Endothelial cell of umbilical vein (primary cell): Measurements from ENCODE around the gene DAND5. TPM values are rescaled to one million over a fixed set of nuclear protein-coding genes. Genes with fewer than 3 reads are reported as not detected.

Experiments
- BruUV-seq: library from RNA; stranded (reverse); fragments of 400-500 nt; replicated peaks from 2 replicates; lab custom pipeline; 2021; lab: Mats Ljungman, UMichigan
- CTCF ChIA-PET: fragments of 300-600, 350-600 bp; sonication (Branson Sonifier 250); formaldehyde crosslinking; loops from one replicate; lab custom pipeline; 2021; ENCODE audit warnings: antibody characterized with exemption, inconsistent platforms; lab: Charles Lee
- POLR2A ChIA-PET: fragments of 300-600, 350-600 bp; sonication (Branson Sonifier 250); formaldehyde crosslinking; loops from one replicate; lab custom pipeline; 2021; ENCODE audit warnings: antibody characterized with exemption, inconsistent platforms; lab: Charles Lee
- DNase-seq: peaks from one replicate; pipeline ENCODE4 v3.0.0-alpha.2; 2011; ENCODE audit warnings: low read depth, low spot score
- FAIRE-seq: peaks from 2 replicates; lab custom pipeline; 2011; peaks lifted over from hg19 to GRCh38; lab: Jason Lieb, UNC
- H2AFZ ChIP-seq: 2 replicates; pipeline ENCODE4 v1.6.0; 2012; ENCODE audit warnings: low read depth, low read length, control low read depth, inconsistent platforms
- H3K27ac ChIP-seq: 2 replicates; pipeline ENCODE4 v1.5.1; 2011; ENCODE audit warnings: low read depth, mild to moderate bottlenecking, control low read depth, low read length, moderate library complexity; ENCODE audit not compliant: insufficient read depth
- H3K27me3 ChIP-seq, 2 experiments: 2 replicates each; pipeline versions ENCODE4 v1.6.0 to v1.6.1; 2011; ENCODE audit warnings: low read length in 2 of 2, mixed read lengths in 1 of 2; ENCODE audit not compliant: control insufficient read depth in 2 of 2, insufficient read depth in 2 of 2
- H3K36me3 ChIP-seq, 2 experiments: 2 replicates in 1 of 2; 3 replicates in 1 of 2; pipeline ENCODE4 v1.5.1; 2011; ENCODE audit warnings: low read length in 2 of 2, mild to moderate bottlenecking in 1 of 2, moderate library complexity in 1 of 2; ENCODE audit not compliant: control insufficient read depth in 2 of 2, insufficient read depth in 2 of 2; ENCODE audit errors: extremely low read depth in 1 of 2
- H3K4me1 ChIP-seq: 3 replicates; pipeline ENCODE4 v1.5.1; 2011; ENCODE audit warnings: mild to moderate bottlenecking, low read length; ENCODE audit not compliant: control insufficient read depth, insufficient read depth; ENCODE audit errors: extremely low read depth
- H3K4me2 ChIP-seq: 2 replicates; pipeline ENCODE4 v1.6.1; 2011; ENCODE audit warnings: low read length, control low read depth, mixed read lengths; ENCODE audit not compliant: insufficient read depth
- H3K4me3 ChIP-seq, 3 experiments: fragments of 200-600 bp in 1 of 3; sonication (generic), shearing (Covaris generic) in 1 of 3; replicated peaks in 1 of 3; 2 replicates each; pipeline ENCODE4 v1.5.1; 2011 to 2016; ENCODE audit warnings: control low read depth in 3 of 3, low read length in 3 of 3, mild to moderate bottlenecking in 2 of 3, inconsistent platforms in 1 of 3, low read depth in 1 of 3, moderate library complexity in 1 of 3; ENCODE audit not compliant: insufficient read depth in 1 of 3
- H3K79me2 ChIP-seq: 2 replicates; pipeline ENCODE4 v1.6.0; 2012; ENCODE audit warnings: low read length, inconsistent platforms; ENCODE audit not compliant: control insufficient read depth, insufficient read depth
- H3K9ac ChIP-seq: replicated peaks from 2 replicates; pipeline ENCODE3; 2011; ENCODE audit warnings: low read length, control low read depth; ENCODE audit not compliant: insufficient read depth; ENCODE audit errors: extremely low read depth
- H3K9me1 ChIP-seq: replicated peaks from 3 replicates; pipeline ENCODE4 v1.6.0; 2011; ENCODE audit warnings: mild to moderate bottlenecking, low read length; ENCODE audit not compliant: control insufficient read depth, insufficient read depth; ENCODE audit errors: extremely low read depth
- H3K9me3 ChIP-seq: replicated peaks from 2 replicates; pipeline ENCODE4 v1.5.1; 2012; ENCODE audit warnings: low read length, inconsistent platforms; ENCODE audit not compliant: control insufficient read depth, insufficient read depth
- H4K20me1 ChIP-seq: replicated peaks from 2 replicates; pipeline ENCODE3; 2011; ENCODE audit warnings: mild to moderate bottlenecking, low read length; ENCODE audit not compliant: control insufficient read depth, insufficient read depth; ENCODE audit errors: extremely low read depth
- CTCF ChIP-seq, 2 donors: IDR thresholded peaks; 1 replicate in 1 of 2; 2 replicates in 1 of 2; pipeline ENCODE4 v1.5.1; 2011; ENCODE audit warnings: low read length in 2 of 2, mild to moderate bottlenecking in 2 of 2, moderate library complexity in 2 of 2, control low read depth in 1 of 2, inconsistent platforms in 1 of 2, low read depth in 1 of 2; ENCODE audit not compliant: insufficient read depth in 1 of 2; ENCODE audit errors: extremely low read depth in 1 of 2
- EZH2 ChIP-seq: IDR thresholded peaks from 2 replicates; pipeline ENCODE4 v1.6.1; 2012; ENCODE audit warnings: borderline replicate concordance, low read depth, mild to moderate bottlenecking, moderate library complexity, low read length, inconsistent platforms; ENCODE audit not compliant: severe bottlenecking
- FOS ChIP-seq: IDR thresholded peaks from 2 replicates; pipeline ENCODE4 v1.6.1; 2011; ENCODE audit warnings: mild to moderate bottlenecking, low read length, moderate library complexity, borderline replicate concordance; ENCODE audit not compliant: insufficient read depth
- GATA2 ChIP-seq: IDR thresholded peaks from 2 replicates; pipeline ENCODE4 v1.7.0; 2011; ENCODE audit warnings: low read depth, mild to moderate bottlenecking, moderate library complexity, mixed read lengths, low read length; ENCODE audit not compliant: insufficient read length, insufficient read depth
- JUN ChIP-seq: IDR thresholded peaks from 2 replicates; pipeline ENCODE4 v1.6.1; 2011; ENCODE audit warnings: borderline replicate concordance, low read depth; ENCODE audit not compliant: insufficient read length, insufficient read depth
- MAX ChIP-seq: IDR thresholded peaks from 2 replicates; pipeline ENCODE4 v1.6.1; 2011; ENCODE audit not compliant: insufficient read depth, insufficient read length
- MYC ChIP-seq: IDR thresholded peaks from one replicate; pipeline ENCODE4 v1.6.1; 2011; ENCODE audit warnings: mild to moderate bottlenecking, low read depth, low read length
- dilution Hi-C: fragments of 300-500 bp; cut with MboI; formaldehyde crosslinking; loops from one replicate; pipeline ENCODE4 v1.15.0; 2019; ENCODE audit warnings: low sequenced_read_pairs; ENCODE audit not compliant: extremely low pct_ligation_motif_present
- intact Hi-C: fragments of 100-400 bp; cut with micrococcal nuclease; formaldehyde crosslinking; loops from one replicate; pipeline ENCODE4 v1.10.0; 2022
- polyA plus RNA-seq, 4 experiments: library from polyadenylated mRNA; depleted of rRNA in 3 of 4; stranded (reverse) in 3 of 4; unstranded in 1 of 4; fragments of >200 nt; gene quantifications; 2 replicates each; pipeline versions ENCODE4 v1.2.1 to v1.2.3, GENCODE V29; 2011 to 2012; ENCODE audit warnings: missing spikeins in 1 of 4
- total RNA-seq: library from RNA; stranded (reverse); gene quantifications from 2 replicates; pipeline ENCODE4 v1.2.3, GENCODE V29; 2021

DAND5 gene
- total and polyA plus RNA-seq, 2 donors (not counting 3 experiments of a cell fraction or from before 2014, with no cell fraction given) = 0.06 to 0.20 TPM

- ChIA-PET POLR2A (no interaction called here), CTCF (interaction anchor here (0.7 to 1.2 kb wide), 4 partner anchors 11 to 83 kb away, joined by 3 to 5 read pairs (median 3); no protein-coding TSS in a partner anchor)
- H3K4me1 ChIP-seq = no peaks in the 10 kb centered on the region
- H2AFZ ChIP-seq = no peak overlapping the region
- dilution Hi-C loops = no loop called here
- no peak overlapping the region for H3K4me3 ChIP-seq
- H3K27me3 ChIP-seq = peaks cover 0 to 12% of the 10 kb centered on the region in 2 experiments
- no TSS peak for BruUV-seq
- H3K9me3 ChIP-seq = no peaks in the 10 kb centered on the region
- H3K4me2 ChIP-seq = no peak overlapping the region
- H4K20me1 ChIP-seq = no peaks in the 10 kb centered on the region
- FAIRE-seq (no peak), DNase-seq (no peak)
- TF ChIP-seq GATA2 = no peak
- no peak for TF ChIP-seq CTCF (IDR thresholded peaks at IDR 0.05; ENCODE audit: extremely low read depth in 1 of 2, insufficient read depth in 1 of 2, low read depth in 1 of 2, low read length in 2 of 2)
- TF ChIP-seq EZH2 = no peak
- no peak for TF ChIP-seq MYC
- no peak for TF ChIP-seq MAX
- no peak for TF ChIP-seq JUN
- no peak for TF ChIP-seq FOS
- no peaks in the 10 kb centered on the region for H3K79me2 ChIP-seq
- no peak overlapping the region for H3K9ac ChIP-seq
- H3K36me3 ChIP-seq = no peaks in the 10 kb centered on the region
- no peak overlapping the region for H3K27ac ChIP-seq
- intact Hi-C loops = no loop called here
- H3K9me1 ChIP-seq = no peaks in the 10 kb centered on the region
Observed at GRCh38 chr19:13010992-13011652, 41.7 kb downstream of the DAND5 start.
